ENCODE results near the gene SLC38A10. TPM values are rescaled to one million over a fixed set of nuclear protein-coding genes. Genes with fewer than 3 reads are reported as not detected.

SLC38A10 gene
- total and polyA plus RNA-seq, 2 of the 4 experiments (the other 2 are of a cell fraction): 12.7 to 46.7 TPM

- H4K5ac ChIP-seq (ENCODE audit: low read depth, low read length): no peak overlapping the region
- no peak overlapping the region for H3K23ac ChIP-seq (ENCODE audit: low read depth, low read length)
- no peaks in the 10 kb centered on the region for H3K4me1 ChIP-seq (ENCODE audit: control insufficient read depth, insufficient read depth, low read length)
- no peaks in the 10 kb centered on the region for H3K27me3 ChIP-seq (ENCODE audit: control insufficient read depth, insufficient read depth, low read length)
- TF ChIP-seq ELK1 (IDR thresholded peaks at IDR 0.05; ENCODE audit: borderline replicate concordance, low read depth, low read length) (no peak), CTCF (conservative IDR thresholded peaks at IDR 0.05; ENCODE audit: low read depth, low read length) (no peak), RCOR1 (IDR thresholded peaks at IDR 0.05; ENCODE audit: insufficient replicate concordance, low read length) (no peak), SMC3 (IDR thresholded peaks at IDR 0.05; ENCODE audit: low read depth, low read length) (no peak), USF2 (IDR thresholded peaks at IDR 0.05; ENCODE audit: low read depth, low read length) (no peak)
- dilution Hi-C loops (cut with HindIII; ENCODE audit: low sequenced_read_pairs, unreplicated experiment) (no loop called here), intact Hi-C loops (cut with micrococcal nuclease) (no loop called here), in situ Hi-C loops (cut with MboI; ENCODE audit: low sequenced_read_pairs) (no loop called here)
- H2BK5ac ChIP-seq (ENCODE audit: low read depth, low read length, poor library complexity, severe bottlenecking): no peak overlapping the region
- H3K18ac ChIP-seq (ENCODE audit: low read depth, low read length): no peak overlapping the region
- H3K9me3 ChIP-seq (ENCODE audit: control insufficient read depth, insufficient read depth, low read length): no peaks in the 10 kb centered on the region
- peaks cover 5% of the 10 kb centered on the region; the same call in 1 of the 2 replicates for H4K20me1 ChIP-seq (ENCODE audit: insufficient read depth, low read length)
- no peak overlapping the region for H2AK5ac ChIP-seq (ENCODE audit: low read depth, low read length)
- H2BK20ac ChIP-seq (ENCODE audit: low read depth, low read length): no peak overlapping the region
- H3K9me1 ChIP-seq (ENCODE audit: insufficient read depth, low read length): 0 out of 2 replicates have a peak, but pooled peaks cover 6% of the 10 kb centered on the region
- no peaks in the 10 kb centered on the region; a peak in 1 of 4 replicates for H3K79me1 ChIP-seq (ENCODE audit: low read depth in 1 of 2, low read length in 2 of 2)
- DNase-seq: no peak
- H2BK15ac ChIP-seq (ENCODE audit: low read depth, low read length): no peak overlapping the region
- no peak overlapping the region for H3K9ac ChIP-seq (ENCODE audit: low read depth, low read length)
- no peak overlapping the region for H3K4me3 ChIP-seq (ENCODE audit: insufficient read depth, low read depth, low read length)
- H3K4me2 ChIP-seq (ENCODE audit: low read depth, low read length): no peak overlapping the region
- H3K4ac ChIP-seq (ENCODE audit: low read depth, low read length): no peak overlapping the region
- no TSS peak for BruUV-seq (replicated peaks)
- H3K36me3 ChIP-seq (ENCODE audit: control insufficient read depth, insufficient read depth, low read length): peaks cover 3% of the 10 kb centered on the region; the same call in 1 of the 2 replicates
- no peak overlapping the region for H4K91ac ChIP-seq (ENCODE audit: insufficient read depth, low read depth, low read length)
- H3K27ac ChIP-seq (ENCODE audit: insufficient read depth, low read length): no peak overlapping the region
- H3K14ac ChIP-seq (replicated peaks; ENCODE audit: low read depth, low read length): no peak overlapping the region
- no peak overlapping the region for H2AFZ ChIP-seq (replicated peaks; ENCODE audit: low read length, poor library complexity)
- WGBS, 2 experiments (ENCODE audit: extremely low coverage in 2 of 2, insufficient read length in 1 of 2): 94% methylated on average over 6 of the region's 10 CpGs; no CpG with 5 or more reads in 1 of the 2 experiments
- CTCF ChIA-PET: no interaction called here
- H4K8ac ChIP-seq (ENCODE audit: low read depth in 2 of 2, low read length in 2 of 2): no peak overlapping the region
- POLR2A ChIA-PET (ENCODE audit: unreplicated experiment): no interaction called here
- ATAC-seq (ENCODE audit: low read depth): no peak
- no peak overlapping the region for H2BK120ac ChIP-seq (ENCODE audit: low read depth, low read length)
- no peak overlapping the region for H3K56ac ChIP-seq (ENCODE audit: extremely low read depth, insufficient read depth, low read length)
- no peak overlapping the region for H2AK9ac ChIP-seq (replicated peaks; ENCODE audit: low read depth, low read length, poor library complexity)
These were observed 86.5 kb downstream of the SLC38A10 start for GRCh38 chr17:81208651-81209050.

All from IMR-90 (cell line).